ENCODE results near the gene LRRC8C. TPM values are rescaled to one million over a fixed set of nuclear protein-coding genes. Genes with fewer than 3 reads are reported as not detected.

The LRRC8C gene
- total and polyA plus RNA-seq, 2 experiments from 2014 or later: 0.89 to 3.9 TPM

GRCh38 chr1:89720839-89721238 lies 87.9 kb downstream of the LRRC8C start:
- Mint-ChIP-seq H3K27ac (no peak overlapping the region), H3K4me3 (no peak overlapping the region), H3K36me3 (ENCODE audit: low read depth) (no peaks in the 10 kb centered on the region), H3K4me1 (peaks cover 3% of the 10 kb centered on the region; the same call in 2 of the 3 replicates), H3K27me3 (ENCODE audit: insufficient read depth, low read depth, poor library complexity) (no peaks in the 10 kb centered on the region), H3K9me3 (no peaks in the 10 kb centered on the region)
- Histone ChIP-seq H3F3A (replicated peaks; ENCODE audit: low read depth) (no peaks in the 10 kb centered on the region), H3K27me3 (ENCODE audit: insufficient read depth) (no peaks in the 10 kb centered on the region), H3K9me2 (ENCODE audit: insufficient read depth) (no peaks in the 10 kb centered on the region), H3K27ac (ENCODE audit: low read depth) (no peak overlapping the region), H3K4me3 (no peak overlapping the region), H3K4me1 (ENCODE audit: insufficient read depth) (no peaks in the 10 kb centered on the region), H3K79me2 (replicated peaks; ENCODE audit: insufficient read depth) (no peaks in the 10 kb centered on the region), H3K36me3 (ENCODE audit: insufficient read depth) (no peaks in the 10 kb centered on the region), H3K4me2 (no peak overlapping the region), H2AFZ (no peak overlapping the region), H4K20me1 (replicated peaks; ENCODE audit: insufficient read depth) (no peaks in the 10 kb centered on the region)
- TF ChIP-seq STAT1 (IDR thresholded peaks at IDR 0.05; ENCODE audit: unreplicated experiment): no peak
- no peak for TF ChIP-seq ZNF114 (CRISPR knock-in tag; IDR thresholded peaks at IDR 0.05)
- no peak for TF ChIP-seq CREB1 (CRISPR knock-in tag; IDR thresholded peaks at IDR 0.05; ENCODE audit: low read depth)
- no peak for TF ChIP-seq EZH2 (IDR thresholded peaks at IDR 0.05; ENCODE audit: low read depth, unreplicated experiment)
- TF ChIP-seq NANOG (IDR thresholded peaks at IDR 0.05; ENCODE audit: borderline replicate concordance): no peak
- no peak for ATAC-seq
- DNase-seq (ENCODE audit: low spot score): no peak

GRCh38 chr1:89721351-89721750 lies 88.4 kb downstream of the LRRC8C start:
- no peaks in the 10 kb centered on the region for H3K36me3 ChIP-seq (ENCODE audit: insufficient read depth)
- no peaks in the 10 kb centered on the region for H3K9me2 ChIP-seq (ENCODE audit: insufficient read depth)
- Mint-ChIP-seq H3K27ac (no peak overlapping the region), H3K36me3 (ENCODE audit: low read depth) (no peaks in the 10 kb centered on the region), H3K4me1 (peaks cover 3% of the 10 kb centered on the region; the same call in 2 of the 3 replicates), H3K4me3 (no peak overlapping the region), H3K9me3 (no peaks in the 10 kb centered on the region), H3K27me3 (ENCODE audit: insufficient read depth, low read depth, poor library complexity) (no peaks in the 10 kb centered on the region)
- no peaks in the 10 kb centered on the region for H3K4me1 ChIP-seq (ENCODE audit: insufficient read depth)
- no peaks in the 10 kb centered on the region for H3K27me3 ChIP-seq (ENCODE audit: insufficient read depth)
- no peak overlapping the region for H3K4me2 ChIP-seq
- H3K27ac ChIP-seq (ENCODE audit: low read depth): no peak overlapping the region
- no peaks in the 10 kb centered on the region for H3F3A ChIP-seq (replicated peaks; ENCODE audit: low read depth)
- no peak overlapping the region for H2AFZ ChIP-seq
- DNase-seq (ENCODE audit: low spot score): no peak
- no peak overlapping the region for H3K4me3 ChIP-seq
- H3K79me2 ChIP-seq (replicated peaks; ENCODE audit: insufficient read depth): no peaks in the 10 kb centered on the region
- no peaks in the 10 kb centered on the region for H4K20me1 ChIP-seq (replicated peaks; ENCODE audit: insufficient read depth)
- ATAC-seq: no peak
- TF ChIP-seq EZH2 (IDR thresholded peaks at IDR 0.05; ENCODE audit: low read depth, unreplicated experiment): no peak
- no peak for TF ChIP-seq ZNF331 (CRISPR knock-in tag; IDR thresholded peaks at IDR 0.05; ENCODE audit: low read depth)
- TF ChIP-seq POLR2AphosphoS5 (IDR thresholded peaks at IDR 0.05; ENCODE audit: low read depth): no peak
- TF ChIP-seq CREB1 (CRISPR knock-in tag; IDR thresholded peaks at IDR 0.05; ENCODE audit: low read depth): no peak
- no peak for TF ChIP-seq STAT1 (IDR thresholded peaks at IDR 0.05; ENCODE audit: unreplicated experiment)
- no peak for TF ChIP-seq CTCF (conservative IDR thresholded peaks at IDR 0.05; ENCODE audit: low read depth in 2 of 2)
- no peak for TF ChIP-seq JUNB (IDR thresholded peaks at IDR 0.05; ENCODE audit: unreplicated experiment)
- no peak for TF ChIP-seq ETS1 (IDR thresholded peaks at IDR 0.05)
- TF ChIP-seq, protein P1, sequence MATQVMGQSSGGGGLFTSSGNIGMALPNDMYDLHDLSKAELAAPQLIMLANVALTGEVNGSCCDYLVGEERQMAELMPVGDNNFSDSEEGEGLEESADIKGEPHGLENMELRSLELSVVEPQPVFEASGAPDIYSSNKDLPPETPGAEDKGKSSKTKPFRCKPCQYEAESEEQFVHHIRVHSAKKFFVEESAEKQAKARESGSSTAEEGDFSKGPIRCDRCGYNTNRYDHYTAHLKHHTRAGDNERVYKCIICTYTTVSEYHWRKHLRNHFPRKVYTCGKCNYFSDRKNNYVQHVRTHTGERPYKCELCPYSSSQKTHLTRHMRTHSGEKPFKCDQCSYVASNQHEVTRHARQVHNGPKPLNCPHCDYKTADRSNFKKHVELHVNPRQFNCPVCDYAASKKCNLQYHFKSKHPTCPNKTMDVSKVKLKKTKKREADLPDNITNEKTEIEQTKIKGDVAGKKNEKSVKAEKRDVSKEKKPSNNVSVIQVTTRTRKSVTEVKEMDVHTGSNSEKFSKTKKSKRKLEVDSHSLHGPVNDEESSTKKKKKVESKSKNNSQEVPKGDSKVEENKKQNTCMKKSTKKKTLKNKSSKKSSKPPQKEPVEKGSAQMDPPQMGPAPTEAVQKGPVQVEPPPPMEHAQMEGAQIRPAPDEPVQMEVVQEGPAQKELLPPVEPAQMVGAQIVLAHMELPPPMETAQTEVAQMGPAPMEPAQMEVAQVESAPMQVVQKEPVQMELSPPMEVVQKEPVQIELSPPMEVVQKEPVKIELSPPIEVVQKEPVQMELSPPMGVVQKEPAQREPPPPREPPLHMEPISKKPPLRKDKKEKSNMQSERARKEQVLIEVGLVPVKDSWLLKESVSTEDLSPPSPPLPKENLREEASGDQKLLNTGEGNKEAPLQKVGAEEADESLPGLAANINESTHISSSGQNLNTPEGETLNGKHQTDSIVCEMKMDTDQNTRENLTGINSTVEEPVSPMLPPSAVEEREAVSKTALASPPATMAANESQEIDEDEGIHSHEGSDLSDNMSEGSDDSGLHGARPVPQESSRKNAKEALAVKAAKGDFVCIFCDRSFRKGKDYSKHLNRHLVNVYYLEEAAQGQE (IDR thresholded peaks at IDR 0.05; ENCODE audit: unreplicated experiment): no peak

Measured in GM23338 (cell line).